ENCODE measurements around the gene PNPLA6.
A peak's percentile ranks its signal among the peaks of the same experiment; 100 is the strongest.

The PNPLA6 gene

GRCh38 chr19:7545904-7546303 lies 10.4 kb downstream of the PNPLA6 start:
- no CpG with 5 or more reads among the region's 1 CpG for WGBS (ENCODE audit: insufficient coverage)
- Histone ChIP-seq H3K4me1 (ENCODE audit: control extremely low read depth in 1 of 4, control insufficient read depth in 4 of 4, insufficient read depth in 4 of 4, low read length in 3 of 4) (peaks cover 5 to 36% (median 27%) of the 10 kb centered on the region in 4 experiments), H3K4me3 (ENCODE audit: control insufficient read depth in 1 of 7, extremely low read depth in 1 of 7, insufficient read depth in 4 of 7, low read depth in 2 of 7, low read length in 6 of 7) (no peak overlapping the region), H3K36me3 (ENCODE audit: control insufficient read depth in 4 of 4, insufficient read depth in 4 of 4, low read length in 3 of 4) (peaks cover 0 to 37% (median 24%) of the 10 kb centered on the region in 4 experiments), H3K27me3 (replicated peaks in 2 of 5; ENCODE audit: control insufficient read depth in 4 of 5, insufficient read depth in 5 of 5, low read length in 4 of 5) (no peaks in the 10 kb centered on the region), H3K9me3 (ENCODE audit: control extremely low read depth in 1 of 5, control insufficient read depth in 4 of 5, insufficient read depth in 2 of 5, low read depth in 1 of 5, low read length in 4 of 5) (no peaks in the 10 kb centered on the region), H3K27ac (ENCODE audit: insufficient read depth in 1 of 2, low read depth in 1 of 2, low read length in 2 of 2, poor library complexity in 1 of 2, severe bottlenecking in 2 of 2) (no peak overlapping the region)
- CTCF ChIA-PET, result interaction anchor here (0.6 to 1.2 kb wide), 3 partner anchors 22 to 394 kb away, joined by 4 to 5 read pairs (median 4); a partner anchor contains a TSS
- POLR2A ChIA-PET, result no interaction called here
- DNase-seq, result peak in 1 of 3 donors; percentile 19

GRCh38 chr19:7547159-7547558 lies 11.6 kb downstream of the PNPLA6 start:
- POLR2A ChIA-PET, result interaction anchor here (0.6 kb wide), 1 partner anchor 880 kb away, joined by 4 read pairs; no protein-coding TSS in a partner anchor
- H3K4me3 ChIP-seq (ENCODE audit: control insufficient read depth in 1 of 7, extremely low read depth in 1 of 7, insufficient read depth in 4 of 7, low read depth in 2 of 7, low read length in 6 of 7), result no peak overlapping the region
- H3K4me1 ChIP-seq (ENCODE audit: control extremely low read depth in 1 of 4, control insufficient read depth in 4 of 4, insufficient read depth in 4 of 4, low read length in 3 of 4), result peaks cover 5 to 36% (median 27%) of the 10 kb centered on the region in 4 experiments
- H3K36me3 ChIP-seq (ENCODE audit: control insufficient read depth in 4 of 4, insufficient read depth in 4 of 4, low read length in 3 of 4), result peaks cover 0 to 28% (median 15%) of the 10 kb centered on the region in 4 experiments
- no peaks in the 10 kb centered on the region for H3K9me3 ChIP-seq (ENCODE audit: control extremely low read depth in 1 of 5, control insufficient read depth in 4 of 5, insufficient read depth in 2 of 5, low read depth in 1 of 5, low read length in 4 of 5)
- CTCF ChIA-PET, result no interaction called here
- 100% methylated on average over 1 of the region's 3 CpGs for WGBS (ENCODE audit: insufficient coverage)
- no peak overlapping the region for H3K27ac ChIP-seq (ENCODE audit: insufficient read depth in 1 of 2, low read depth in 1 of 2, low read length in 2 of 2, poor library complexity in 1 of 2, severe bottlenecking in 2 of 2)
- no peaks in the 10 kb centered on the region for H3K27me3 ChIP-seq (replicated peaks in 2 of 5; ENCODE audit: control insufficient read depth in 4 of 5, insufficient read depth in 5 of 5, low read length in 4 of 5)
- no peak for DNase-seq

GRCh38 chr19:7549429-7550148 lies 14.1 kb downstream of the PNPLA6 start:
- ChIA-PET CTCF (no interaction called here), POLR2A (no interaction called here)
- peaks cover 0 to 24% (median 14%) of the 10 kb centered on the region in 4 experiments for H3K36me3 ChIP-seq (ENCODE audit: control insufficient read depth in 4 of 4, insufficient read depth in 4 of 4, low read length in 3 of 4)
- H3K4me1 ChIP-seq (ENCODE audit: control extremely low read depth in 1 of 4, control insufficient read depth in 4 of 4, insufficient read depth in 4 of 4, low read length in 3 of 4), result peaks cover 5 to 21% (median 18%) of the 10 kb centered on the region in 4 experiments
- no peak overlapping the region for H3K4me3 ChIP-seq (ENCODE audit: control insufficient read depth in 1 of 7, extremely low read depth in 1 of 7, insufficient read depth in 4 of 7, low read depth in 2 of 7, low read length in 6 of 7)
- H3K27ac ChIP-seq (ENCODE audit: insufficient read depth in 1 of 2, low read depth in 1 of 2, low read length in 2 of 2, poor library complexity in 1 of 2, severe bottlenecking in 2 of 2), result no peak overlapping the region
- no peaks in the 10 kb centered on the region for H3K27me3 ChIP-seq (replicated peaks in 2 of 5; ENCODE audit: control insufficient read depth in 4 of 5, insufficient read depth in 5 of 5, low read length in 4 of 5)
- H3K9me3 ChIP-seq (ENCODE audit: control extremely low read depth in 1 of 5, control insufficient read depth in 4 of 5, insufficient read depth in 2 of 5, low read depth in 1 of 5, low read length in 4 of 5), result no peaks in the 10 kb centered on the region
- WGBS (ENCODE audit: insufficient coverage), result 93% methylated on average over 26 of the region's 36 CpGs
- no peak for DNase-seq

- no peak for DNase-seq
- ChIA-PET POLR2A (no interaction called here), CTCF (no interaction called here)
- Histone ChIP-seq H3K9me3 (ENCODE audit: control extremely low read depth in 1 of 5, control insufficient read depth in 4 of 5, insufficient read depth in 2 of 5, low read depth in 1 of 5, low read length in 4 of 5) (no peaks in the 10 kb centered on the region), H3K36me3 (ENCODE audit: control insufficient read depth in 4 of 4, insufficient read depth in 4 of 4, low read length in 3 of 4) (peaks cover 0 to 30% (median 19%) of the 10 kb centered on the region in 4 experiments), H3K4me1 (ENCODE audit: control extremely low read depth in 1 of 4, control insufficient read depth in 4 of 4, insufficient read depth in 4 of 4, low read length in 3 of 4) (peaks cover 2 to 14% (median 12%) of the 10 kb centered on the region in 4 experiments), H3K27ac (ENCODE audit: insufficient read depth in 1 of 2, low read depth in 1 of 2, low read length in 2 of 2, poor library complexity in 1 of 2, severe bottlenecking in 2 of 2) (no peak overlapping the region), H3K4me3 (ENCODE audit: control insufficient read depth in 1 of 7, extremely low read depth in 1 of 7, insufficient read depth in 4 of 7, low read depth in 2 of 7, low read length in 6 of 7) (no peak overlapping the region), H3K27me3 (replicated peaks in 2 of 5; ENCODE audit: control insufficient read depth in 4 of 5, insufficient read depth in 5 of 5, low read length in 4 of 5) (no peaks in the 10 kb centered on the region)
- WGBS (ENCODE audit: insufficient coverage), result 98% methylated on average over 41 of the region's 41 CpGs
Measured at GRCh38 chr19:7550169-7550770, 14.8 kb downstream of the PNPLA6 start.

GRCh38 chr19:7550987-7551761 lies 15.7 kb downstream of the PNPLA6 start:
- peak; percentile 80 to 91 (median 84) for DNase-seq
- H3K27me3 ChIP-seq (replicated peaks in 2 of 5; ENCODE audit: control insufficient read depth in 4 of 5, insufficient read depth in 5 of 5, low read length in 4 of 5), result no peaks in the 10 kb centered on the region
- no peaks in the 10 kb centered on the region for H3K9me3 ChIP-seq (ENCODE audit: control extremely low read depth in 1 of 5, control insufficient read depth in 4 of 5, insufficient read depth in 2 of 5, low read depth in 1 of 5, low read length in 4 of 5)
- whole genome bisulfite sequencing (ENCODE audit: insufficient coverage), result 65% methylated on average over 39 of the region's 51 CpGs
- H3K4me3 ChIP-seq (ENCODE audit: control insufficient read depth in 1 of 7, extremely low read depth in 1 of 7, insufficient read depth in 4 of 7, low read depth in 2 of 7, low read length in 6 of 7), result peak overlapping the region in 4 of 7 experiments; percentile 19 to 53 (median 33)
- H3K4me1 ChIP-seq (ENCODE audit: control extremely low read depth in 1 of 4, control insufficient read depth in 4 of 4, insufficient read depth in 4 of 4, low read length in 3 of 4), result peaks cover 0 to 5% (median 3%) of the 10 kb centered on the region in 4 experiments
- H3K36me3 ChIP-seq (ENCODE audit: control insufficient read depth in 4 of 4, insufficient read depth in 4 of 4, low read length in 3 of 4), result peaks cover 0 to 36% (median 24%) of the 10 kb centered on the region in 4 experiments
- POLR2A ChIA-PET, result no interaction called here
- CTCF ChIA-PET, result no interaction called here
- no peak overlapping the region for H3K27ac ChIP-seq (ENCODE audit: insufficient read depth in 1 of 2, low read depth in 1 of 2, low read length in 2 of 2, poor library complexity in 1 of 2, severe bottlenecking in 2 of 2)

GRCh38 chr19:7552781-7553180 lies 17.3 kb downstream of the PNPLA6 start:
- no peaks in the 10 kb centered on the region for H3K9me3 ChIP-seq (ENCODE audit: control extremely low read depth in 1 of 5, control insufficient read depth in 4 of 5, insufficient read depth in 2 of 5, low read depth in 1 of 5, low read length in 4 of 5)
- no peak overlapping the region for H3K4me3 ChIP-seq (ENCODE audit: control insufficient read depth in 1 of 7, extremely low read depth in 1 of 7, insufficient read depth in 4 of 7, low read depth in 2 of 7, low read length in 6 of 7)
- ChIA-PET POLR2A (interaction anchor here (0.6 kb wide), 1 partner anchor 579 kb away, joined by 3 read pairs; no protein-coding TSS in a partner anchor), CTCF (interaction anchor here (1.1 kb wide), 1 partner anchor 15 kb away, joined by 4 read pairs; no protein-coding TSS in a partner anchor)
- H3K4me1 ChIP-seq (ENCODE audit: control extremely low read depth in 1 of 4, control insufficient read depth in 4 of 4, insufficient read depth in 4 of 4, low read length in 3 of 4), result no peaks in the 10 kb centered on the region
- H3K27me3 ChIP-seq (replicated peaks in 2 of 5; ENCODE audit: control insufficient read depth in 4 of 5, insufficient read depth in 5 of 5, low read length in 4 of 5), result no peaks in the 10 kb centered on the region
- peaks cover under 1 to 50% (median 32%) of the 10 kb centered on the region in 4 experiments for H3K36me3 ChIP-seq (ENCODE audit: control insufficient read depth in 4 of 4, insufficient read depth in 4 of 4, low read length in 3 of 4)
- 86% methylated on average over 1 of the region's 2 CpGs for WGBS (ENCODE audit: insufficient coverage)
- no peak for DNase-seq
- H3K27ac ChIP-seq (ENCODE audit: insufficient read depth in 1 of 2, low read depth in 1 of 2, low read length in 2 of 2, poor library complexity in 1 of 2, severe bottlenecking in 2 of 2), result no peak overlapping the region

Measured in common myeloid progenitor, CD34-positive (primary cell).